HCT116 (cell line): Measurements from ENCODE around the gene HSPBAP1.
A peak's percentile ranks its signal among the peaks of the same experiment; 100 is the strongest.

Experiments
- CEBPB ChIP-seq: IDR thresholded peaks from 2 replicates; pipeline ENCODE4 v1.6.1; 2012; ENCODE audit warnings: low read depth
- ELF1 ChIP-seq: IDR thresholded peaks from 2 replicates; pipeline ENCODE4 v1.6.1; 2012; ENCODE audit warnings: low read depth, borderline replicate concordance
- EZH2 ChIP-seq: fragments of 200-600 bp; sonication (generic); IDR thresholded peaks from 2 replicates; pipeline ENCODE4 v1.6.1; 2017; ENCODE audit warnings: antibody characterized with exemption, mixed run types
- EZH2phosphoT487 ChIP-seq: fragments of 200-600 bp; IDR thresholded peaks from 2 replicates; pipeline ENCODE4 v1.6.1; 2018; ENCODE audit warnings: antibody characterized with exemption, borderline replicate concordance
- FOSL1 ChIP-seq: IDR thresholded peaks from 2 replicates; pipeline ENCODE4 v1.6.1; 2012; ENCODE audit warnings: low read depth
- JUND ChIP-seq: IDR thresholded peaks from 2 replicates; pipeline ENCODE4 v1.6.1; 2012
- POLR2A ChIP-seq: IDR thresholded peaks from 2 replicates; pipeline ENCODE4 v1.7.0; 2011; ENCODE audit warnings: borderline replicate concordance; ENCODE audit not compliant: insufficient read depth, insufficient read length; ENCODE audit errors: extremely low read depth
- POLR2AphosphoS5 ChIP-seq: IDR thresholded peaks from 2 replicates; pipeline ENCODE4 v1.6.1; 2011; ENCODE audit warnings: mild to moderate bottlenecking, low read depth, low read length, moderate library complexity
- SIN3A ChIP-seq: IDR thresholded peaks from 2 replicates; pipeline ENCODE4 v1.6.1; 2012; ENCODE audit warnings: low read depth
- TCF7L2 ChIP-seq: IDR thresholded peaks from 2 replicates; pipeline ENCODE4 v1.7.0; 2011; ENCODE audit warnings: borderline replicate concordance, inconsistent platforms; ENCODE audit not compliant: insufficient read depth, insufficient read length; ENCODE audit errors: extremely low read depth
- ZNF274 ChIP-seq: fragments of 200-500 bp; sonication (Bioruptor generic); IDR thresholded peaks from 2 replicates; pipeline ENCODE4 v1.6.1; 2014; ENCODE audit warnings: mild to moderate bottlenecking, low read depth, low read length, inconsistent platforms
- TF ChIP-seq, protein P1 (sequence below), 3 experiments: fragments of 200-600 bp in 1 of 3; sonication (generic) in 1 of 3; IDR thresholded peaks in 2 of 3; conservative IDR thresholded peaks in 1 of 3; 2 replicates each; pipeline ENCODE4 v1.5.1; 2012 to 2017; ENCODE audit warnings: low read depth in 2 of 3, low read length in 2 of 3, antibody characterized with exemption in 1 of 3, borderline replicate concordance in 1 of 3, control low read depth in 1 of 3, mild to moderate bottlenecking in 1 of 3, mixed read lengths in 1 of 3, mixed run types in 1 of 3, moderate library complexity in 1 of 3; ENCODE audit not compliant: insufficient read depth in 1 of 3
- TF ChIP-seq, protein P2 (sequence below): IDR thresholded peaks from 2 replicates; pipeline ENCODE4 v1.6.1; 2012
- TF ChIP-seq, protein P3 (sequence below): IDR thresholded peaks from 2 replicates; pipeline ENCODE4 v1.6.1; 2012; ENCODE audit warnings: low read depth

GRCh38 chr3:122824465-122825381 is 31.1 kb upstream of the HSPBAP1 start:
- no peak for TF ChIP-seq ELF1
- TF ChIP-seq POLR2A = no peak
- TF ChIP-seq, protein P1, sequence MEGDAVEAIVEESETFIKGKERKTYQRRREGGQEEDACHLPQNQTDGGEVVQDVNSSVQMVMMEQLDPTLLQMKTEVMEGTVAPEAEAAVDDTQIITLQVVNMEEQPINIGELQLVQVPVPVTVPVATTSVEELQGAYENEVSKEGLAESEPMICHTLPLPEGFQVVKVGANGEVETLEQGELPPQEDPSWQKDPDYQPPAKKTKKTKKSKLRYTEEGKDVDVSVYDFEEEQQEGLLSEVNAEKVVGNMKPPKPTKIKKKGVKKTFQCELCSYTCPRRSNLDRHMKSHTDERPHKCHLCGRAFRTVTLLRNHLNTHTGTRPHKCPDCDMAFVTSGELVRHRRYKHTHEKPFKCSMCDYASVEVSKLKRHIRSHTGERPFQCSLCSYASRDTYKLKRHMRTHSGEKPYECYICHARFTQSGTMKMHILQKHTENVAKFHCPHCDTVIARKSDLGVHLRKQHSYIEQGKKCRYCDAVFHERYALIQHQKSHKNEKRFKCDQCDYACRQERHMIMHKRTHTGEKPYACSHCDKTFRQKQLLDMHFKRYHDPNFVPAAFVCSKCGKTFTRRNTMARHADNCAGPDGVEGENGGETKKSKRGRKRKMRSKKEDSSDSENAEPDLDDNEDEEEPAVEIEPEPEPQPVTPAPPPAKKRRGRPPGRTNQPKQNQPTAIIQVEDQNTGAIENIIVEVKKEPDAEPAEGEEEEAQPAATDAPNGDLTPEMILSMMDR (IDR thresholded peaks at IDR 0.05 in 2 of 3, conservative IDR thresholded peaks at IDR 0.05 in 1 of 3; ENCODE audit: borderline replicate concordance in 1 of 3, insufficient read depth in 1 of 3, low read depth in 2 of 3, low read length in 2 of 3) = no peak
- no peak for TF ChIP-seq CEBPB
- TF ChIP-seq EZH2phosphoT487 = no peak
- TF ChIP-seq, protein P2, sequence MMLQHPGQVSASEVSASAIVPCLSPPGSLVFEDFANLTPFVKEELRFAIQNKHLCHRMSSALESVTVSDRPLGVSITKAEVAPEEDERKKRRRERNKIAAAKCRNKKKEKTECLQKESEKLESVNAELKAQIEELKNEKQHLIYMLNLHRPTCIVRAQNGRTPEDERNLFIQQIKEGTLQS = no peak
- TF ChIP-seq POLR2AphosphoS5 = no peak
- no peak for TF ChIP-seq EZH2
- no peak for TF ChIP-seq SIN3A
- TF ChIP-seq ZNF274 = no peak
- TF ChIP-seq JUND = no peak
- peak; percentile 43 for TF ChIP-seq TCF7L2
- TF ChIP-seq, protein P3, sequence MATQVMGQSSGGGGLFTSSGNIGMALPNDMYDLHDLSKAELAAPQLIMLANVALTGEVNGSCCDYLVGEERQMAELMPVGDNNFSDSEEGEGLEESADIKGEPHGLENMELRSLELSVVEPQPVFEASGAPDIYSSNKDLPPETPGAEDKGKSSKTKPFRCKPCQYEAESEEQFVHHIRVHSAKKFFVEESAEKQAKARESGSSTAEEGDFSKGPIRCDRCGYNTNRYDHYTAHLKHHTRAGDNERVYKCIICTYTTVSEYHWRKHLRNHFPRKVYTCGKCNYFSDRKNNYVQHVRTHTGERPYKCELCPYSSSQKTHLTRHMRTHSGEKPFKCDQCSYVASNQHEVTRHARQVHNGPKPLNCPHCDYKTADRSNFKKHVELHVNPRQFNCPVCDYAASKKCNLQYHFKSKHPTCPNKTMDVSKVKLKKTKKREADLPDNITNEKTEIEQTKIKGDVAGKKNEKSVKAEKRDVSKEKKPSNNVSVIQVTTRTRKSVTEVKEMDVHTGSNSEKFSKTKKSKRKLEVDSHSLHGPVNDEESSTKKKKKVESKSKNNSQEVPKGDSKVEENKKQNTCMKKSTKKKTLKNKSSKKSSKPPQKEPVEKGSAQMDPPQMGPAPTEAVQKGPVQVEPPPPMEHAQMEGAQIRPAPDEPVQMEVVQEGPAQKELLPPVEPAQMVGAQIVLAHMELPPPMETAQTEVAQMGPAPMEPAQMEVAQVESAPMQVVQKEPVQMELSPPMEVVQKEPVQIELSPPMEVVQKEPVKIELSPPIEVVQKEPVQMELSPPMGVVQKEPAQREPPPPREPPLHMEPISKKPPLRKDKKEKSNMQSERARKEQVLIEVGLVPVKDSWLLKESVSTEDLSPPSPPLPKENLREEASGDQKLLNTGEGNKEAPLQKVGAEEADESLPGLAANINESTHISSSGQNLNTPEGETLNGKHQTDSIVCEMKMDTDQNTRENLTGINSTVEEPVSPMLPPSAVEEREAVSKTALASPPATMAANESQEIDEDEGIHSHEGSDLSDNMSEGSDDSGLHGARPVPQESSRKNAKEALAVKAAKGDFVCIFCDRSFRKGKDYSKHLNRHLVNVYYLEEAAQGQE = no peak
- TF ChIP-seq FOSL1 = no peak
